ENCODE data around the gene STX10. TPM values are rescaled to one million over a fixed set of nuclear protein-coding genes. Genes with fewer than 3 reads are reported as not detected.

The STX10 gene
- total and polyA plus RNA-seq, 9 of the 15 experiments (the other 6 are each of a cell fraction or from before 2014, with no cell fraction given), result 0.51 to 66.3 (median 31.0) TPM

DNA sequence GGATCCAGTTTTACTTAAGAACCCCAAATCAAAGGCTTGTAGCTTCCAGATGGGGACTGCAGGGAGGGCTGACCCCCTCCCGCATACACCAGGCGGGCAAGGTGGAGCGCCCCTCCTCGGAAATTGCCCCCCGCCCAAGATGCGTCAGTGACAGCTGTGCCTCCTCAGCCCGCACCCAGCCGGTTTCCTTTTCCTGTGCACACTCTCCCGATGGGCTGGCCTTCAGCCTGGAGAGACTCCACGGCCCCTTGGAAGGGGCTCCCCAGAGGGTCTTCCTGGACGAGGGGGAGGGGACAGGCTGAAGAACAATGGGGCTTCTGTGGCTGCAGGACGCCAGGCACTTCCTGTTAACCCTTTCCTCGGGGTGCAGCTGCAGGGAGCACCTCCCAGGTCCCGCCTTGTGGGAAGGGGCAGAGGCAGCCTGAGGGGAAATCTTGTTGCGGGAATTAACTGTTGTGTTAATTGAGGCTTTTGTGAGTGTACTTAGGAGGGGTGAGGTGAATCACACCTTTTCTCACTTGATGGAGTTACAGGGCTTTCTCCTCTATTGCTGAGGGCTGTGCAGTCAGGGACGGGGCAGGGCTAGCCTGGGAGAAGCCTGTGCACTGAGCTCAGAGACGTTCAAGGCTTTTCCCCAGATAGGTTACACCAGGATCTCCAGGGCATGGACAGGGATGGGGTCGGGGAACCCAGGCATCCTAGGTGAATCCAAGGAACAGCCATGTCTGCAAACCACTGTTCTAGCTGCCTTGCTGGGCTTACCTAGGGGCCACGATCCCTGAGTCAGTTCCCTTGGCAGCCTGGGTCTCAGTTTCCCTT is 14.4 kb upstream of the STX10 start (continued):
- TF ChIP-seq, protein P1, sequence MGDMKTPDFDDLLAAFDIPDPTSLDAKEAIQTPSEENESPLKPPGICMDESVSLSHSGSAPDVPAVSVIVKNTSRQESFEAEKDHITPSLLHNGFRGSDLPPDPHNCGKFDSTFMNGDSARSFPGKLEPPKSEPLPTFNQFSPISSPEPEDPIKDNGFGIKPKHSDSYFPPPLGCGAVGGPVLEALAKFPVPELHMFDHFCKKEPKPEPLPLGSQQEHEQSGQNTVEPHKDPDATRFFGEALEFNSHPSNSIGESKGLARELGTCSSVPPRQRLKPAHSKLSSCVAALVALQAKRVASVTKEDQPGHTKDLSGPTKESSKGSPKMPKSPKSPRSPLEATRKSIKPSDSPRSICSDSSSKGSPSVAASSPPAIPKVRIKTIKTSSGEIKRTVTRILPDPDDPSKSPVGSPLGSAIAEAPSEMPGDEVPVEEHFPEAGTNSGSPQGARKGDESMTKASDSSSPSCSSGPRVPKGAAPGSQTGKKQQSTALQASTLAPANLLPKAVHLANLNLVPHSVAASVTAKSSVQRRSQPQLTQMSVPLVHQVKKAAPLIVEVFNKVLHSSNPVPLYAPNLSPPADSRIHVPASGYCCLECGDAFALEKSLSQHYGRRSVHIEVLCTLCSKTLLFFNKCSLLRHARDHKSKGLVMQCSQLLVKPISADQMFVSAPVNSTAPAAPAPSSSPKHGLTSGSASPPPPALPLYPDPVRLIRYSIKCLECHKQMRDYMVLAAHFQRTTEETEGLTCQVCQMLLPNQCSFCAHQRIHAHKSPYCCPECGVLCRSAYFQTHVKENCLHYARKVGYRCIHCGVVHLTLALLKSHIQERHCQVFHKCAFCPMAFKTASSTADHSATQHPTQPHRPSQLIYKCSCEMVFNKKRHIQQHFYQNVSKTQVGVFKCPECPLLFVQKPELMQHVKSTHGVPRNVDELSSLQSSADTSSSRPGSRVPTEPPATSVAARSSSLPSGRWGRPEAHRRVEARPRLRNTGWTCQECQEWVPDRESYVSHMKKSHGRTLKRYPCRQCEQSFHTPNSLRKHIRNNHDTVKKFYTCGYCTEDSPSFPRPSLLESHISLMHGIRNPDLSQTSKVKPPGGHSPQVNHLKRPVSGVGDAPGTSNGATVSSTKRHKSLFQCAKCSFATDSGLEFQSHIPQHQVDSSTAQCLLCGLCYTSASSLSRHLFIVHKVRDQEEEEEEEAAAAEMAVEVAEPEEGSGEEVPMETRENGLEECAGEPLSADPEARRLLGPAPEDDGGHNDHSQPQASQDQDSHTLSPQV (IDR thresholded peaks at IDR 0.05), result peak; percentile 81
- TF ChIP-seq XRCC5 (IDR thresholded peaks at IDR 0.05; ENCODE audit: low read depth, low read length) (0 out of 2 replicates have a peak, but pooled peaks have one; percentile 32), ELF1 (tag; IDR thresholded peaks at IDR 0.05) (peak; percentile 97), ZNF133 (CRISPR knock-in tag; IDR thresholded peaks at IDR 0.05) (no peak), FOSL1 (tag; conservative IDR thresholded peaks at IDR 0.05) (0 out of 2 replicates have a peak, but pooled peaks have one; percentile 36), TAF1 (IDR thresholded peaks at IDR 0.05; ENCODE audit: control insufficient read depth, extremely low read depth, insufficient read depth, low read length, severe bottlenecking) (no peak)
- TF ChIP-seq, protein P2, sequence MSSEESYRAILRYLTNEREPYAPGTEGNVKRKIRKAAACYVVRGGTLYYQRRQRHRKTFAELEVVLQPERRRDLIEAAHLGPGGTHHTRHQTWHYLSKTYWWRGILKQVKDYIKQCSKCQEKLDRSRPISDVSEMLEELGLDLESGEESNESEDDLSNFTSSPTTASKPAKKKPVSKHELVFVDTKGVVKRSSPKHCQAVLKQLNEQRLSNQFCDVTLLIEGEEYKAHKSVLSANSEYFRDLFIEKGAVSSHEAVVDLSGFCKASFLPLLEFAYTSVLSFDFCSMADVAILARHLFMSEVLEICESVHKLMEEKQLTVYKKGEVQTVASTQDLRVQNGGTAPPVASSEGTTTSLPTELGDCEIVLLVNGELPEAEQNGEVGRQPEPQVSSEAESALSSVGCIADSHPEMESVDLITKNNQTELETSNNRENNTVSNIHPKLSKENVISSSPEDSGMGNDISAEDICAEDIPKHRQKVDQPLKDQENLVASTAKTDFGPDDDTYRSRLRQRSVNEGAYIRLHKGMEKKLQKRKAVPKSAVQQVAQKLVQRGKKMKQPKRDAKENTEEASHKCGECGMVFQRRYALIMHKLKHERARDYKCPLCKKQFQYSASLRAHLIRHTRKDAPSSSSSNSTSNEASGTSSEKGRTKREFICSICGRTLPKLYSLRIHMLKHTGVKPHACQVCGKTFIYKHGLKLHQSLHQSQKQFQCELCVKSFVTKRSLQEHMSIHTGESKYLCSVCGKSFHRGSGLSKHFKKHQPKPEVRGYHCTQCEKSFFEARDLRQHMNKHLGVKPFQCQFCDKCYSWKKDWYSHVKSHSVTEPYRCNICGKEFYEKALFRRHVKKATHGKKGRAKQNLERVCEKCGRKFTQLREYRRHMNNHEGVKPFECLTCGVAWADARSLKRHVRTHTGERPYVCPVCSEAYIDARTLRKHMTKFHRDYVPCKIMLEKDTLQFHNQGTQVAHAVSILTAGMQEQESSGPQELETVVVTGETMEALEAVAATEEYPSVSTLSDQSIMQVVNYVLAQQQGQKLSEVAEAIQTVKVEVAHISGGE (CRISPR knock-in tag; IDR thresholded peaks at IDR 0.05), result peak in 2 of 3 experiments; percentile 52 to 86; a peak in 3 of 6 replicates
- TF ChIP-seq, protein P3, sequence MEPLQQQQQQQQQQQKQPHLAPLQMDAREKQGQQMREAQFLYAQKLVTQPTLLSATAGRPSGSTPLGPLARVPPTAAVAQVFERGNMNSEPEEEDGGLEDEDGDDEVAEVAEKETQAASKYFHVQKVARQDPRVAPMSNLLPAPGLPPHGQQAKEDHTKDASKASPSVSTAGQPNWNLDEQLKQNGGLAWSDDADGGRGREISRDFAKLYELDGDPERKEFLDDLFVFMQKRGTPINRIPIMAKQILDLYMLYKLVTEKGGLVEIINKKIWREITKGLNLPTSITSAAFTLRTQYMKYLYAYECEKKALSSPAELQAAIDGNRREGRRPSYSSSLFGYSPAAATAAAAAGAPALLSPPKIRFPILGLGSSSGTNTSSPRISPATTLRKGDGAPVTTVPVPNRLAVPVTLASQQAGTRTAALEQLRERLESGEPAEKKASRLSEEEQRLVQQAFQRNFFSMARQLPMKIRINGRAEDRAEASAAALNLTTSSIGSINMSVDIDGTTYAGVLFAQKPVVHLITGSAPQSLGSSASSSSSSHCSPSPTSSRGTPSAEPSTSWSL (CRISPR knock-in tag; IDR thresholded peaks at IDR 0.05; ENCODE audit: borderline replicate concordance), result no peak
- TF ChIP-seq, protein P4, sequence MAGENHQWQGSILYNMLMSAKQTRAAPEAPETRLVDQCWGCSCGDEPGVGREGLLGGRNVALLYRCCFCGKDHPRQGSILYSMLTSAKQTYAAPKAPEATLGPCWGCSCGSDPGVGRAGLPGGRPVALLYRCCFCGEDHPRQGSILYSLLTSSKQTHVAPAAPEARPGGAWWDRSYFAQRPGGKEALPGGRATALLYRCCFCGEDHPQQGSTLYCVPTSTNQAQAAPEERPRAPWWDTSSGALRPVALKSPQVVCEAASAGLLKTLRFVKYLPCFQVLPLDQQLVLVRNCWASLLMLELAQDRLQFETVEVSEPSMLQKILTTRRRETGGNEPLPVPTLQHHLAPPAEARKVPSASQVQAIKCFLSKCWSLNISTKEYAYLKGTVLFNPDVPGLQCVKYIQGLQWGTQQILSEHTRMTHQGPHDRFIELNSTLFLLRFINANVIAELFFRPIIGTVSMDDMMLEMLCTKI (IDR thresholded peaks at IDR 0.05; ENCODE audit: partially characterized antibody), result no peak
- TF ChIP-seq, protein P5, sequence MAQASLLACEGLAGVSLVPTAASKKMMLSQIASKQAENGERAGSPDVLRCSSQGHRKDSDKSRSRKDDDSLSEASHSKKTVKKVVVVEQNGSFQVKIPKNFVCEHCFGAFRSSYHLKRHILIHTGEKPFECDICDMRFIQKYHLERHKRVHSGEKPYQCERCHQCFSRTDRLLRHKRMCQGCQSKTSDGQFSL (CRISPR knock-in tag; IDR thresholded peaks at IDR 0.05), result no peak
- TF ChIP-seq, protein P5 (tag; IDR thresholded peaks at IDR 0.05), result peak in 1 of 2 experiments; percentile 7; a peak in 2 of 4 replicates

All from K562 (cell line).